Posterior vena cava (tissue), 2 donors: ENCODE results near the gene GRHPR. TPM values are rescaled to one million over a fixed set of nuclear protein-coding genes. Genes with fewer than 3 reads are reported as not detected.

Experiments used
- DNase-seq: peaks from one replicate; pipeline ENCODE4 v3.0.0-alpha.2; 2020; ENCODE audit warnings: low spot score
- intact Hi-C, 2 donors: fragments of 100-400 bp; cut with DNase I; formaldehyde crosslinking; loops; one replicate each; pipeline versions ENCODE4 v1.14.1 to v1.14.2; 2022 to 2023
- total RNA-seq, 2 donors: library from RNA; stranded (reverse); fragmentation: NEBNext Ultra II Directional; extraction: Animal tissue kit (Norgen Biotek cat#: 25700); gene quantifications; one replicate each; pipeline ENCODE4 v1.2.1, GENCODE V29; 2021
- donor health status: DM: yes; HTN: yes; CAD: no.
- donor health status: DM: yes; HTN: yes; CAD: no.

The GRHPR gene
- total RNA-seq, 2 donors from 2014 or later: 59.0 to 70.6 TPM

- DNase-seq: peak; percentile 30
- intact Hi-C loops: no loop called here
These were observed 15.9 kb downstream of the GRHPR start for GRCh38 chr9:37438359-37438758.

DNA sequence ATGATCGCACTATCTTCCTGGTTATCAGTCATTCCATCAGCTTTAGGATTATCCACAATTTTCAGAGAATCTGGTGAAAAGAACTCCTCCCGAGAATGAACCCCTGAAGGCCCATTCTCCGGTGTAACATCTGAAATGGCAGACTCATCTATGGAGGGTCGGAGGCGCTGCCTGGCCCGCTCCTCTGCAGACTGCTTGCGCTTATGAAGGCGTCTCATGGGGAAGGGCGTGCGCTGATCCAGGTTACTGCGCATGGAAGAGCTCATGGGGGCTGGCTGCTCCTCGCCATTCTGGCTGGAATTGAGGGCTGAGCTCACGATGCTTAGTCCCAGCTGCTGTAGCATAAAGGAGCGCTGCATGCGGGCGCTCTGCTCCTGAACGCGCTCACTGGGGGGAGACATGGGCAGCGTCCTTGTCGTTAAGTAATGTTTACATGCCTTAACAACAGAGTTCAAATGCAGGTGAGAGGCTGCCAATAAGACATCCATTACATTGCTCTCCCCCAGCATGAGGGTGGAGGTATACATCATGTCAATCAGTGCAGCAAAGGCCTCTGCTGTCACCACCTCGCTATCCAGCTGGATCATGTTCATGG is 19.4 kb downstream of the GRHPR start:
- intact Hi-C loops: no loop called here
- DNase-seq: peak; percentile 34

DNA sequence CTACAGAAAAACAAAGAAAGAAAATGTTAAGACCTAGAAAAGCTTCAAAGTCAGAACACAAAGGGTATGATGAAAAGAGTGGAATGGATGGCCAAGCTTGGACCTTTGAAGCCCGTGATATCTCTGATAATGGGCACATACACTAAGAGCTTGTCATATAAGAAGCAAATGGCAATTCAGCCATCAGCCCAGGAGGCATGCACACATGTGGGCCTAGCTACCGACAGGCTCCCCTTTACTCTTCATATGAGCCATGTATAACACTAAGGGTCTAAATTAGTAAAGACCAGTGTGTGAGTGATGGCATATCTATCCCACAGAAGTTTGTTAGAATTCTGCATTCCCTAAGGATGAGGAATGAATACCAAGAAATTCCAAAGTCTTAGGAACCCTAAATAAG is 20.1 kb downstream of the GRHPR start:
- no peak for DNase-seq
- intact Hi-C loops: no loop called here

GRCh38 chr9:37443566-37443965 is 21.1 kb downstream of the GRHPR start:
- no peak for DNase-seq
- intact Hi-C loops: no loop called here

GRCh38 chr9:37444890-37445289 is 22.4 kb downstream of the GRHPR start:
- no peak for DNase-seq
- intact Hi-C loops: no loop called here

- no peak for DNase-seq
These were observed 23.3 kb downstream of the GRHPR start for GRCh38 chr9:37445832-37446231.

GRCh38 chr9:37446401-37446800 is 23.9 kb downstream of the GRHPR start:
- intact Hi-C loops: no loop called here

More at GRCh38 chr9:37445832-37446231, 23.3 kb downstream of the GRHPR start:
- intact Hi-C loops: no loop called here

GRCh38 chr9:37447111-37447510 is 24.6 kb downstream of the GRHPR start:
- intact Hi-C loops: no loop called here
- no peak for DNase-seq

More at GRCh38 chr9:37446401-37446800, 23.9 kb downstream of the GRHPR start:
- no peak for DNase-seq

- intact Hi-C loops: no loop called here
- DNase-seq: no peak
These were observed 27.6 kb downstream of the GRHPR start for GRCh38 chr9:37449862-37450632.

DNA sequence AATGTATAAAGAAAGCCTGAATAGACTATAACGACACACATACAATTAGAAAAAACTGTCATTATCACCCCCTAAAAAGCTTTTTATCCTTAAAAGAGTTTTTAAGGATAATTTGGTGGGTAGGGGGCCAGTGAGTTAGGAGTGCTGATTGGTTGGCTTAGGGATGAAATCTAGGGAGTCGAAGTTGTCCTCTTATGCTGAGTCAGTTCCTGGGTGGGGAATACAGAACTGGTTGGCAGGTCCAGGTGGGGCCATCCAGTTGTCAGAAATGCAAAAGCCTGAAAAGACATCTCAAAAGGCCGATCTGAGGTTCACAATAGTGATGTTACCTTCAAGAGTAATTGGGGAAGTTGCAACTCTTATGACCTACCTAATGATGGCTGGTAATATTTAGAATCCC is 29.1 kb downstream of the GRHPR start:
- intact Hi-C loops: no loop called here
- DNase-seq: no peak

DNA sequence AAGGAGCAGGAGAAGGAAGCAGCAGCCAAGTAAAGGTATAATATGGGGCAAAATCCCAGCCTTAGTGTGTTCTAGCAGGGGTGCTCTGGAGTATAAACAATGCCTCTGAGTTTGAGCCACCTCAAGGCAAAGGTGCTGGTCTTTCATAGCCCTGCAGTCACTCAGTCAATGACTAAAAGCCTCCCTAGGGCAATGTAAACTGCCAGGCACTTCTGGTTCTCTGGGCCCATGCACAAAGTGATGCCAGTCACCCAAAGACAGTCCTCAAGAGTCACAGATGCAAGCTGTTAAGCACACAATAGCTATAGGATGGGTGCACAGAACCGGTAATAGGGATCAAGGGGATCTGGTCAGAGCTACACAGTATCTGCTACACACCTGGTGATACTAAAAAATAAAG is 30.1 kb downstream of the GRHPR start:
- DNase-seq: no peak
- intact Hi-C loops: no loop called here

DNA sequence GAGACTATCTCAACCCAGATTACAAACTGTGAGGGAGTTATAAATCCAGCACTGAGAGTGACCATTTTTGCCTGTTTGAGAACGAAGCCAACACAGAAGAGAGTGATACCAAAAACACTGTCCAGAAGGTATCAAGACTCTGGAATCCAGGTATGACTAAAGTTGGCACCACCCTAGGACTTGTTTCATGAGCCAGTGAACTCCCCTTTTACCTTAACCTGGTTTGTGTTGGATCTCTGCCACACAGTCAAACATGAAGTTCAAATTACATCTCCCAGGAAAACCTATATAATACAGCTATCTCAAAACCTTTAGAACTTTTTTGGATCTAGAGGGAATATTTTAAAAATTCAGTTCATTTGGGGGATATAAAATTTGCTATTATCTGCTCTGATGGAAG is 31.3 kb downstream of the GRHPR start:
- no peak for DNase-seq
- intact Hi-C loops: no loop called here

DNA sequence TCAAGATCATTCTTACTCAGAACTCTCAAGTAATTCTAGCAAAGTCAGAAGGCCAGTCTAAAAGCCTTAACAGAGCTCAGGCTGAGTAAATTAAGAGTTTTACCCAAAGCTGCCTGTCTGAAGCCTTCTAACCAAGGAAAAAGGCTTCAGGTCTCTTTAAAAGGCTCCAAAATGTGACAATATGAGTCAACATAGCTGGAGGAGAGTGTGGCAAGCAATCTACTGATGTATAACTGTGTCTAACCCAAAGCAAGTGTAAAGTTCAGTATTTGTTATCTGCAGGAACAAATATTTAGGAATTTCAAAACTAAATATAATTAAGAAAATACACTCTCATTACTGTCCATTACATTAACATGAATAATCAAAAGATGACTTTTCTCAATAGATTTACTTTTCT is 31.7 kb downstream of the GRHPR start:
- no peak for DNase-seq
- intact Hi-C loops: no loop called here

- intact Hi-C loops: no loop called here
- DNase-seq: no peak
These were observed 33.6 kb downstream of the GRHPR start for GRCh38 chr9:37455884-37456647.

- no peak for DNase-seq
- intact Hi-C loops: no loop called here
These were observed 34.3 kb downstream of the GRHPR start for GRCh38 chr9:37456817-37457216.

DNA sequence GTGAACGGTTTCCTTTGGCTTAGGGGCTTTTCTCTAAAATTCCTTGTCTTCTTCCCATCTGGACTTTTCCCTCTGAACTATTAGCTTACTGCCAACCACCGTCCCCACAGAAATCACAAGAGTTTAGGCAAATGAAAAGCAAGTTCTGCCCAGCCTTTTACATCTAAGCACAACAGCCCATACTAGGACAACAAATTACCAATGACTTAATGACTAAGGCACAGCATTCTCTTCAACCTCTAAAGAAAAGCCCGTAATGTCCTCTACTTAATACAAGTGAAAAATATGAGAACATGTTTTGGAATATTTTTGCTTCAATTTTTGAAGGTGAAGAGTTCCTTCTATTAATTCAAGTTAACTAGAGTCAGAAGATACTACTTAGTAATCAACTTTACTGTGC is 41.5 kb downstream of the GRHPR start:
- no peak for DNase-seq
- intact Hi-C loops: no loop called here

DNA sequence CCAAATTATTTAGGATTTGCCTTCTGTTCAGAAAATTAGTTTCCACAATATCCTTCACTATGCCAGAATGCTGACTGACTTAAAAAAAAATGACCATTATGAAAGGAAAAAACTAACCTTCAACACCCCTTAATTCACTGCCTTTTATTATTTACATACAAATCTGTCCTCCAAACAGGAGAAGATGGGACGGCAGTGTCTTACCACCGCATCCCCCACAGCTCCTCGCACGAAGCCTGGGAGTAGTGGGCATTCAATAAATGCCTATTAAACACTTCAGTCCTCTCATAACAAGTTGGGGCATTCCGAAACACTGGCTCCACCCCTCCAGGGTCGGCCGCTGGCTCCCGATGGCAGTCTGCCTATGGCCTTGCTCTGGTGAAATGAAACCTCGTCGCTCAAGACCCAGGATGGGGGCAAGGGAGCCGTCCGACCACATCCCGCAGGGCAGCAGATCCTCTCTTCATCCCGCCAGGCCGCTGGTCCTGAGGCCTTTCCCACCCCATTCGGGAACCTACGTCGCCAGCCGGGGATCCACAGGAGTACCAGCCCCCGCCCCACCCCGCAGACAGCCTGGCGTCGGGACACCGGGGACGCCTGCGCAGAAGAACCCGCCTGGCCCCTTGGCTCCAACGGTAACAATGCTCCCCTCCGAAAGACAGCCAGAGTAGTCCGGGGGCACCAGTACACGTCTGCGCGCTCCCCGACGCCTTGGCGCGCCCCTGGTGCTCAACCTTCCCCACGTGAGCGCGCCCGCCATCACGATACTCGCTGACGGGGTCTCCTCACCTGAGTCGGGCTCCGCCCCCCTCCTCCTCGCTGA is 42.1 kb downstream of the GRHPR start:
- DNase-seq: peak; percentile 93
- intact Hi-C loops: loop anchor here in 1 of 2 donors (5.0 kb wide), 1 partner anchor 52 kb away; no protein-coding TSS in a partner anchor

- intact Hi-C loops: loop anchor here in 1 of 2 donors (5.0 kb wide), 1 partner anchor 53 kb away; no protein-coding TSS in a partner anchor
- DNase-seq: peak; percentile 99
These were observed 42.9 kb downstream of the GRHPR start, which contains the start of gene ZBTB5 for GRCh38 chr9:37465249-37466036. Gene ZBTB5, minus strand, starts transcription at chr9:37465450. Its CDS starts 22,899 bp downstream, at chr9:37442551.
